ENCODE results near the gene TMEM218. TPM values are rescaled to one million over a fixed set of nuclear protein-coding genes. Genes with fewer than 3 reads are reported as not detected.

TMEM218 gene
- total RNA-seq, 1 experiment from 2014 or later, result 14.3 TPM

- no peak overlapping the region for H3K56ac ChIP-seq (ENCODE audit: insufficient read length, low read depth, low read length)
- H3K27me3 ChIP-seq (ENCODE audit: insufficient read depth, low read length), result no peaks in the 10 kb centered on the region
- Mint-ChIP-seq H3K27me3 (ENCODE audit: low read depth) (peaks cover 4% of the 10 kb centered on the region), H3K36me3 (ENCODE audit: insufficient read depth in 1 of 3, low read depth in 3 of 3) (peaks cover 0 to 6% (median 2%) of the 10 kb centered on the region in 3 experiments; a peak in 3 of 7 replicates), H3K4me1 (peaks cover 19 to 20% of the 10 kb centered on the region in 2 experiments), H3K27ac (no peak overlapping the region; a peak in 2 of 7 replicates), H3K9me3 (no peaks in the 10 kb centered on the region), H3K4me3 (no peak overlapping the region)
- no peaks in the 10 kb centered on the region for H3K79me2 ChIP-seq (ENCODE audit: insufficient read depth, low read length)
- no peak overlapping the region for H2BK12ac ChIP-seq (ENCODE audit: insufficient read length, low read depth, low read length)
- H4K8ac ChIP-seq (replicated peaks; ENCODE audit: insufficient read length, low read depth, low read length), result no peak overlapping the region
- no peak overlapping the region for H2BK5ac ChIP-seq (ENCODE audit: insufficient read length, low read length)
- H3K27ac ChIP-seq (ENCODE audit: insufficient read length, low read depth, low read length), result no peak overlapping the region
- H2AK5ac ChIP-seq (ENCODE audit: insufficient read length, low read length), result no peak overlapping the region
- H3K4me2 ChIP-seq (ENCODE audit: insufficient read depth, insufficient read length, low read length), result no peak overlapping the region
- no peak overlapping the region for H2BK120ac ChIP-seq (ENCODE audit: low read depth, low read length, poor library complexity, severe bottlenecking)
- no peak overlapping the region for H2AFZ ChIP-seq (ENCODE audit: low read length)
- H4K5ac ChIP-seq (ENCODE audit: insufficient read length, low read depth, low read length), result no peak overlapping the region
- no peak overlapping the region for H3K9ac ChIP-seq (ENCODE audit: extremely low read depth, insufficient read length, low read length)
- H4K20me1 ChIP-seq (ENCODE audit: control insufficient read depth, insufficient read depth, insufficient read length), result no peaks in the 10 kb centered on the region
- TF ChIP-seq, protein P1, sequence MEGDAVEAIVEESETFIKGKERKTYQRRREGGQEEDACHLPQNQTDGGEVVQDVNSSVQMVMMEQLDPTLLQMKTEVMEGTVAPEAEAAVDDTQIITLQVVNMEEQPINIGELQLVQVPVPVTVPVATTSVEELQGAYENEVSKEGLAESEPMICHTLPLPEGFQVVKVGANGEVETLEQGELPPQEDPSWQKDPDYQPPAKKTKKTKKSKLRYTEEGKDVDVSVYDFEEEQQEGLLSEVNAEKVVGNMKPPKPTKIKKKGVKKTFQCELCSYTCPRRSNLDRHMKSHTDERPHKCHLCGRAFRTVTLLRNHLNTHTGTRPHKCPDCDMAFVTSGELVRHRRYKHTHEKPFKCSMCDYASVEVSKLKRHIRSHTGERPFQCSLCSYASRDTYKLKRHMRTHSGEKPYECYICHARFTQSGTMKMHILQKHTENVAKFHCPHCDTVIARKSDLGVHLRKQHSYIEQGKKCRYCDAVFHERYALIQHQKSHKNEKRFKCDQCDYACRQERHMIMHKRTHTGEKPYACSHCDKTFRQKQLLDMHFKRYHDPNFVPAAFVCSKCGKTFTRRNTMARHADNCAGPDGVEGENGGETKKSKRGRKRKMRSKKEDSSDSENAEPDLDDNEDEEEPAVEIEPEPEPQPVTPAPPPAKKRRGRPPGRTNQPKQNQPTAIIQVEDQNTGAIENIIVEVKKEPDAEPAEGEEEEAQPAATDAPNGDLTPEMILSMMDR (conservative IDR thresholded peaks at IDR 0.05), result no peak
- no peak overlapping the region for H3K4ac ChIP-seq (ENCODE audit: low read depth, low read length)
- no CpG with 5 or more reads among the region's 20 CpGs for WGBS (ENCODE audit: extremely low coverage, insufficient read length, low lambda C conversion rate)
- DNase-seq, result no peak
- no peak overlapping the region for H3K14ac ChIP-seq (ENCODE audit: insufficient read depth, low read length)
- H3K23me2 ChIP-seq (ENCODE audit: insufficient read length, low read depth, low read length, poor library complexity, severe bottlenecking), result no peaks in the 10 kb centered on the region
- H3K9me3 ChIP-seq (ENCODE audit: control insufficient read depth, low read depth, low read length), result no peaks in the 10 kb centered on the region
- no peaks in the 10 kb centered on the region for H3K79me1 ChIP-seq (ENCODE audit: insufficient read depth, low read depth, low read length, poor library complexity, severe bottlenecking)
- H3T11ph ChIP-seq (ENCODE audit: low read length), result no peak overlapping the region
- no peaks in the 10 kb centered on the region; the same call in 1 of the 2 replicates for H3K4me1 ChIP-seq (ENCODE audit: insufficient read depth, low read length)
- H3K23ac ChIP-seq (ENCODE audit: insufficient read length, low read depth, low read length), result no peak overlapping the region
- no peak overlapping the region for H3K18ac ChIP-seq (ENCODE audit: insufficient read length, low read depth, low read length)
- H4K91ac ChIP-seq (ENCODE audit: insufficient read length, low read depth, low read length), result no peak overlapping the region
- H2BK15ac ChIP-seq (ENCODE audit: low read depth, low read length), result no peak overlapping the region
- no peak overlapping the region for H2BK20ac ChIP-seq (ENCODE audit: low read depth, low read length, poor library complexity, severe bottlenecking)
Measured at GRCh38 chr11:125088576-125089455, 22.6 kb downstream of the TMEM218 start.

All from H9 (cell line).